ENCODE measurements around the gene CHSY1.

Gene CHSY1

DNA sequence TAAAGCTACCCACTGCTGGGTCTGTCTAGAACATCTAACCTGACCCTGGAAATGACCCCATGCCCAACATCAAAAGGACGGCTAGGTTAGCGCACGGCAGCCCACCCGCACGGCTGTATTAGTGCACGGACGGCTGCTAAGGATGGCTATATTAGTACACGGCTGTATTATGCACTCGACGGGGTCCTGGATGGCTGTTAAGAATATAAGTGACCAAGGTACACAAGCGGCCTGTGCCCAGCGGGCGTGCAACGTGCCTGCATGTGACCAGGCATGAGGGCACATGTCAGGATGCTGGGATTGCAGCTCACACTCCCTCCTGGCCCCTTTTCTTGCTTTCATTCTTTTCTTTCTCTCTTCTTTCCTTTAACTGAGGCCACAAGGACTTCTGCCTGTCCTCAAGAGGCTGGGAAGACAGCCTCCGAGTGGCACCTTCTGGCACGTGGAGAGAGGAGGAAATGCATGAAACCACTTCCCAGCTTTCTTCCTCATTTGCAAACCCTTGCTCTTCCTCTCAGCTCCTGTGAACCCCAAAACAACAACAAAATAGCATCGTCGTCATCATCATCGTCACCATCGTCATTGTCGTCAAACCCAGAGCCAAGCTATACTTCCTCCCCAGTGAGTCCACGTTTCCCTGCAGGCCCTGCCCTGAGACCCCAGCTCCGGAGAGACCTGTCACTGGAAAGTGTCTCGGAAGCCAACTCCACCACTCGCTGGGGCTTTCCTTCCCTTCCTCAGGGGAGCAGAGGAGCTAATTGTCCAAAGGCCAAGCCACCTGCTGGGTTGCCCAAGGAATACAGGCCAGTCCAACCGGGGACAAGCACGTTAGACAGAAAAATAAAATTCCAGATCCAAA is 101.8 kb downstream of the CHSY1 start:
- DNase-seq, result no peak

DNA sequence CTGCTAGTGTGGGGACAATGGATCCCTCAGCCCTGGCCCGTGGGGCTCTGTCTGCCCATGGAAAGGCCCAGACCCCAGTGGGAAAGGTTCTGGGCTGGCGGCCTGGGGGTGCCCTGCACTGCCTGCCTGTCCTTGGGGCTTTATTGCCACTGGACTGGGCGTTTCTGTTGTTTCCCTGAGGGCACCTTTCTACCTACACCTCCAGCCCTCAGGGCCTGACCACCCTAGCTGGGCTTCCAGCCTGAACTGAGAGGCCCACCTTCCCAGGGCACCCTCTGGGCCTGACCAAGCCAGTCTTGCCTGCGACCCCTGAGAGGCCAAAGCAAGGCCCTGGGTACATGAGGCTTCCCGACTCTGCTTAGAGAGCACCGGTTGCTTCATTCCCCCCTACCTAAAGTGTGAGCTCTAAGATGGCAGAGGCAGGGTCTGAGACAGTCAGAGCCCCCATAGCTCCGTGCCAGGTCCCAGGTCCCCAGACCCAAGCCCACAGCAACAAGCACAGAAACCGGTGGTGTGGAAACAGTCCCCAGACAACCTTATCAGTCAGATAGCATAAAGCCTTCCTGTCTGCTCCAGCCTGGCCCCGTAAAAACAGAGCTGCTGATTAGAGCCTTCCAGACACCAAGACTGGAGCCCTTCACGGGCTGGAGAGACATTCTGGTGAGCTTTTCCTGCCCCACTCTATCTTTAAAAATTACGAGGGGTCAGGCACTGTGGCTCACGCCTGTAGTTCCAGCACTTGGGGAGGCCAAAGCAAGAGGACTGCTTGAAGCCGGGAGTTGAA is 102.8 kb downstream of the CHSY1 start:
- no peak for DNase-seq

GRCh38 chr15:101148166-101148880 is 103.5 kb downstream of the CHSY1 start:
- DNase-seq, result no peak

DNA sequence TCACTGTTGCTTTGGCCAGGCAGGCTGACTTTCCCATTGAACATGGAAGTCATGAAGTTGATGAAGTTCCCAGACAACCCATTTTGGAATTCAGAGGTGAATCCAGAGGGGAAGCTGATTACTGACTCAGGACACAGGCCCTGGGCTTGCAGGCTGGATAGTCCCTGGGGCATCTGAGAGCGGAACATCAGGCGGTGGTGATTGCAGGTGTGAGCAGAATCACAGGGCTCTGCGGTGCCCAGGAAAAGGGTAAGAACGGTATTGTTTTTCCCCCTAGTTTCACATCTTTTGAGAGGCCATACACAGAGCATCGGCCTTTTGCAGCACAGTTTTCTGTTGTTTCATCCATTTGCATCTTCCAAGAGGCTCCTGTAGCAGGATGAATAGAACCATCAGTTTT is 104.7 kb downstream of the CHSY1 start:
- DNase-seq, result no peak

GRCh38 chr15:101146118-101146702 is 105.6 kb downstream of the CHSY1 start:
- no peak for DNase-seq

DNA sequence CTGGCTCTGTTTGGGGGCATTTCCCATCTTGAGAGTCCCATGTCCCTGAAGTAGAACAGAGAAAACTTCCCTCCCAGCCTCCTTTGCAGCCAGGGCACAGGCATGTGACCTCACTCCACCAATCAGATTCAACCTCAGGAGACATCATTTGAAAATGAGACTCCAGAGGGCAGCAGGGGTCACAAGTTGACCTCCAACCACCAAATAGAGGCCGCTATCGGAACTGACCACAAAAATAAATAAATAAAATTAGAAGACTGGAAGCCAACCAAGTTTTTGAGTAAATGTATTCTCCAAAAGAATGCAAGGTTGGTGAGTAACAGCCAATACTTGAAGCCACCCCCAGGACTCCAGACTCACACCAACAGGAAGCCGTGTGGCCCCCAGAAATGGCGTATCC is 106.5 kb downstream of the CHSY1 start:
- no peak for DNase-seq

DNA sequence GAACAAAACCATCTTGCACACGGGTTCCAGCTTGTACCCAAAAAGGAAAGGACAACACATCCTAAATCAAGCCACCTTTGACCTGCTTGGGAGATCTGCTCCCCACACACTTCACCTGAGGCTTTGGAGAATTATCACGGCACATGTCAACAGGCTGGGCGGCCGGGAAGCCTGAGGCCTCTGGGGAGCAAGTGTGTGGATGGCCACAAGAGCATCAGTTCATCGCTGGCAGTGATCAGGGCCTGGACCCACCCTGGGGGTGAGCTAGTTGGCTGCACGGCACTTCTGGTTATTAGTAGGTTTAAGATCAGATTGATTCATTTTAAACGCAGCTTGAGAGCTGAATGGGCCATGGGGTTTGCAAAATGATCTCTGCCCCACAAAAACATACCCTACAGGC is 108.5 kb downstream of the CHSY1 start:
- DNase-seq, result no peak

DNA sequence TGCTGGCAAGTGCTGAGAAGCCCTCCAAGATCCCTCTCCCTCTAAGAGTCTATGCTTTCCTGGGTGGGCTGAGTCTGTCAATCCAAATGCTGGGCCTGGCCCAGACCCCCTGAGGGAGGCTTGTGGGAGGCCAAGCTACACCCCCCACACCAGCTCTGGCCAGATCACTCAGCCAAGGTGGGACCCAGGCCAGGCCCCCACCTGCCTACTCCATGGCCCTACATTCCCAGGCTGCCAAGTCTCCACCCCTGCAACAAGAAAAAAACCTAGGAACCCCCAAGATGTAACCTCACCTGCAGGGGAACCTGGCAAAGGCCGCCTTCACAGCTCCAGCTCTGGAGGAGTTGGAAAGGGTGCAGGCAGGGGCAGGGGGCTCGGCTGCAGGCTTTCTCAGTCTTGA is 109.1 kb downstream of the CHSY1 start:
- no peak for DNase-seq

GRCh38 chr15:101141926-101142527 is 109.8 kb downstream of the CHSY1 start:
- DNase-seq, result no peak

- no peak for DNase-seq
These were observed 111.2 kb downstream of the CHSY1 start for GRCh38 chr15:101140697-101141065.

GRCh38 chr15:101139986-101140696 is 111.7 kb downstream of the CHSY1 start:
- peak; percentile 70 for DNase-seq

DNA sequence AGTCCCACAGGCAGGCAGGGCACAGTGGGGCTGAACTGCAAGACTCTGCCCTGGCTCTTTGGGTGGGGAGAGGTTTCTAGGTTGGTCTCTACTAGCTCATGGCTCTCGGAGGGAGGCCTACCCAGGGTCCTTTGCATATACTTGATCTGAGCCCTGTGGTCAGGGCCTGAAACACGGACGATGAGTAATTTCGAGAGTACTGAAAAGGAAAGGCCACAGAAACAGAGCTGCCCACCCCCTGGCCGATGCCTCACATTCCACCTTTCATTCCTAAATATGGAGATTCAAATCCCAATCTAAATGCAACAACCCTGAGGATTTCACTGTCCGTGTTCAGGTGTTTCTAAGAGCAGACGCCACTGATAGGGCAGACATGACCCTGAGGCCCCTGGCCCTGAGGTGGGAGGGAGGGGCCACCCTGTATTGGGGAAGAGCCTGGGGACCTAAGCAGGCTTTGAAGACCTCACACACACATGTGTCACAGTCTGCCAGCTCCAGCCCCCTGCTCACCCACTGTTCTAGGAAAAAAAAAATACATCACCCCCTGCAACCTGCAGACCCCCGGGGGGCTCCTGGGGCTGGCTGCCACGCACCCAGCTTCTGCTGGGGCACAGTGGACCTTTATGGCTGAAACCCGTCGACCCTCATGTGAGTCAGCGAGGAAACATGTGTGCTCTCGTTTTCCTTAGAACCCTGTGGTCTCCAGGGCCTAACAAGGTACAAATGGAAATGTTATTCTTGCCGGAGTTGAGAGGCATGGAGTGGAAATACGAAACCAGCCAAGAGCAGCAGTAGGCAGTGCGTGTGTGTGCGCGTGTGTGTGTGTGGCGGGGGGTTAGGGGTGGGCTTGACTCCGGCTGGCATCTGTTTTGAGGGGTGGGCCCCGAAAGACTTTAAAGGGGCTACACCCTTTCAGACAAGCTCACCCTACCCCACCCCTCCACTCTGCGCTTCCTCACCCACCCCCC is 112.7 kb downstream of the CHSY1 start:
- no peak for DNase-seq

DNA sequence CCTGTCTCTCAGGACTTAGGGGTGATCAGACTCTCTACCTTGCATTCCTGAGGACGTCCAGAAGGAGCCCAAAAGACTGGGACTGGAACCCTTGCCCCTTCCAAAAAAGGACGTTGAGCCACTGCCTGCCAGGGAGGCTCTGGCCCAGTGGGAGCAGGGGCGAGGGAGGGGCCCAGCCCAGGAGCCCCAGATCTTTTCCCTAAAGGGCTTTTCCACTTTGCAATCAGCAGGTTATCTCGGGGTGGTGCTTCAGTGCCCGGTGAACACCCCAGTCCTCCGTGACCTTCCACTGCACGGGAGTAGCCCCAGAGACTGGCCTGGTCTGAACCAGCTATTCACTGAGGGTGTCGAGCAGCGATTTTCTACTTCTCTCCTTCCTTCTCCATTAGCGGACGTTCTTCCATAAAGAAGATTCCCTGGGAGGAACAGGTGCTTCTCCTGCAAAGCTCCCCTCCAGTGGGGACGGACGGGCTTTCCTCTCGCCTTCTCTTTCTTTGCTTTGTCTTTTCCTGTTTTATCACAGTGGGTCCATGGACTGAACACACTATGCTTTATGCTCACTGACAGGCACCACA is 113.7 kb downstream of the CHSY1 start:
- DNase-seq, result no peak

- DNase-seq, result peak; percentile 38
These were observed 114.4 kb downstream of the CHSY1 start for GRCh38 chr15:101137312-101137940.

GRCh38 chr15:101136381-101137268 is 115.2 kb downstream of the CHSY1 start:
- no peak for DNase-seq

DNA sequence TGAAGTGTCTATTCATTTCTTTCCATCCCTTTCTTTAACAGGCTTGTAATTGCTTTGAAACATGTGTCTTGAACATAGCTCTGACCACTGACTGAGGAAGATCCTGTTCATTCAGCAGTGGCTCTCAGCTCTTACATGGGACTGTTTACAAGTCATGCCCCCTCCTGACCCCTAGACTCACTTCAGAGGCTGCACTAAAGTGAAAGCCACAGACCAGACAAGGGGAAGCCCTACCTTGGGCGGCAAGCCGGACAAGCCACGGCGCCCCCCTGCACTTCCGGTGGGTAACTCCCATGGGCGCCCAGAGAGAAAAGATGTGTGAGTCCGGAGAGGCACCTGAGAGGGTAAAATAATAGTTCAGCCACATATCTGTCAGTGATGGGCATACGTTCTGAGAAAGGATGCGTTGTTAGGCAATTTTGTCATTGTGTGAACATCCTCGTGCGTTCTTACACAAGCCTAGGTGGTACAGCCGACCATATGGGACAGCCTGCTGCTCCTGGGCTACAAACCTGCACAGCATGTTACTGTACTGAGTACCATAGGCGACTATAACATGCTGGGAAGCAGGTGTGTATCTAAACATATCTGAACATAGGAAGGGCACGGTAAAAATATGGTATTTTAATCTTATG is 116.2 kb downstream of the CHSY1 start:
- DNase-seq, result no peak

GRCh38 chr15:101134780-101135179 is 117.1 kb downstream of the CHSY1 start:
- DNase-seq, result no peak

GRCh38 chr15:101133751-101134261 is 118.0 kb downstream of the CHSY1 start:
- DNase-seq, result no peak
